G401 (cell line): ENCODE results near the gene METTL17. TPM values are rescaled to one million over a fixed set of nuclear protein-coding genes. Genes with fewer than 3 reads are reported as not detected.
"Not testable (repeated sequence)": the region's sequence is repeated elsewhere in the genome, so short reads cannot be mapped to it uniquely, and the experiment has no call there.

Experiments used
- DNase-seq: peaks from one replicate; pipeline ENCODE4 v3.0.0-alpha.2; 2015; ENCODE audit warnings: low spot score
- in situ Hi-C: cut with HindIII; loops from 2 replicates; pipeline ENCODE4 v1.10.0; 2016; ENCODE audit warnings: low sequenced_read_pairs, mixed read lengths
- total RNA-seq: library from RNA; depleted of rRNA; stranded (reverse); fragments of >200 nt; shearing (Covaris generic); gene quantifications from 2 replicates; pipeline ENCODE4 v1.2.3, GENCODE V29; 2014; rRNA removed

The METTL17 gene
- total RNA-seq, 1 experiment from 2014 or later: 157 TPM

DNA sequence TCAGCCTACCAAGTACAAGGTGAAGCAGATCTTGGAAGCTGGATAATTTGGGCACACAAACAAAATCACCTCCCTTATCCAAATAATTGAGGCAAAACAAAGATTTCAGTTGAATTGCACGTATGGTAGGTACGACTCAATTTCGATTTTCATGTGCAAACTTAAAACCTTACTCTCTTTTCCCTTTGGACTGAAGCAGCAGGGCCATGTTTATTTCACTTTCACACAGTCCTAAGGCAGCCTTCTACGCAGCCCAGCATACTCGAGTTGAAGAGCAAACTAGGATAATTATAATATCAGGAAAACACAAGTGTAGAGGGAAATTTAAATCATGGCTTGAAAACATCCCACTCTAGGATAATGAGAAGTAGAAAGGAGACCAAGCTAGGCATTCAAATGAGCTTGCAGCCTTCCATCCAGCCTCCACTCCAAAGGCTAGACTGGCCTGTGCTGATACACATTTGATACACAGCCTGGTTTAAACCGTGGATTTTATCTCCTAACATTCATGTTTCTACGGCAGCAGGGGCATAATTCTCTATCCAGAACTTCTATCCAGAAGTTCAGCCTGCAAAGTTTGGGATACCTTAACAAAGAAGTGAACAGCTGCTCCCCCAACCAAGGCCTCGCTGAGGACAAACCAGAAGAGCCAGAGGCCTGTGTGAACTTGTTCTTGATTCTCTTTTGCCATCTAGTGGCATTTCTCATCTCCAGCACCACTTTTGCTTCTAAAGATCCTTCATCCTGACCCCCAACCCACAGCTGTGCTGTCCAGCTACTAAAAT lies 50.0 kb downstream of the METTL17 start:
- in situ Hi-C loops: no loop called here
- peak; percentile 52 for DNase-seq

DNA sequence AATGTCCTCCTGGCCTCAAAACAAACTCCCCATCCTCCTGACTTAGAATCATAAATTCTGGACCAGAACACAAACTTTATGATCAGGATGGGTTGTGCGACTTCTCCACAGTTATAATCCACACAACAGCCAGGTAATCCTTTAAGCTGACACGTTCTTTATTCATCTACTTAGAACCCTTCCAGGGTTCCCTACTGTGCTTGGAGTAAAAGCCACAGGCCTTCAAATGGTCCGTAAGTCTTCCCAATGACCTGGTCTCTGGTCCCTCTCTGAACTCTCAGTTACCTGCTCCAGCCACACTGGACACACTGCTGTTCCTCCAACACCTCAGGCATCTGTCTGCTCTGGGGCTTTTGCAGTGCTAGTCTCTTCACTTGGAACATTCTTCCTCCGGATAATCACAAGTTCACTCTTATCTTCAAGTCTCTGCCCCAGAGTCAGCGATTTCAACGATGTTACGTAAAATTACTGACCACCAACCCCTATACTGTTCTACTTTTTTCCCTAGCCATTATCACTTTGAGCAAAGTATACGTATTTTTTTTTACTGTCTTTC lies 50.7 kb downstream of the METTL17 start:
- in situ Hi-C loops: no loop called here
- DNase-seq: no peak

DNA sequence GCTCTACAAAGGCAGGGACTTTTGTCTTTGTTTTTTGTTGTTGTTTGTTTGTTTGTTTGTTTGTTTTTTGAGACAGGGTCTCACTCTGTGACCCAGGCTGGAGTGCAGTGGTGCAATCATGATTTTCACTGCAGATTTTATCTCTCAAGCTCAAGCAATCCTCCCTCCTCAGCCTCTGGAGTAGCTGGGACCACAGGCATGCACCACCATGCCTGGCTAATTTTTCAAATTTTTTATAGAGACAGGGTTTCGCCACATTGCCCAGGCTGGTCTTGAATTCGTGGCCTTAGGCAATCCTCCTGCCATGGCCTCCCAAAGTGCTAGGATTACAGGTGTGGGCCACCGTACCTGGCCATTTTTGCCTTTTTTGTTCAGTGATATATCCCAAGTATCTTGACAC lies 51.2 kb downstream of the METTL17 start:
- DNase-seq, in situ Hi-C loops: not testable (repeated sequence)

DNA sequence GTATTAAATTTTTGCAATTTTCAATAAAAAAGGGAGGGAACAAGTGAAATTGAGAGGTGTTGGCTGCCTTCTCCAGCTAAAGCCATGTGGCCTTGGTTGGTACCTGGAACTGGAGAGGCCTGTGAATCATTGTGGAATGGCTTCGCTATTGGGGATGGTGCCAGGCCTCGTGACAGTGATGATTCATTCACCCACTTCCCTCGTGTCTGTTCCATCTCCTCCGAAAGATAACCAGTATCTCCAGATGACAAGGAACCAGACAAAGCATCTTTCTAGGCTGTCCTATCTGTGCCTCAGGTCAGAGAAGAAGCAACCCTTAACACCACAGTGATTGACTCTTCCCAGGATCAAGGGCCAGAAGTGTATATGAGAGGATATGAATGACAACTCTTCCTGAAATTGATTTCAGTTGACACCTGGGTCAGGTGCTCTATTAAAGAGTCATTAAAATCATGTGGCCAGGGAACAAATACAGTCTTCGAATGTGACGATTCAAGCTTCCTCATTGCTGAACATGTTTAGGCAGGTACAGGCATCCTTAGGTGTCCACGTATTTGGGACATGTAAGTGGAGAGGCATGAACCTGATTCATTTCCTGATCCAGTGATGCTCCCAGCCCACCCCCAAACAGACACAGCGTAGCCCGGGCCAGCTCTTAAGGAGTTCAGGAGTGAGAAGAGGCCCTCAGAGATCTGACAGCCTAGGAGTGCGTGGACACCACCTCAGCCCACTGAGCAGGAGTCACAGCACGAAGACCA lies 52.1 kb downstream of the METTL17 start, which contains the start of gene RNASE7:
TSS of gene RNASE7 (plus strand) at position 687 of the 758 bp plus-strand sequence. CDS start 631 bp downstream, outside the sequence.
- no peak for DNase-seq
- in situ Hi-C loops: no loop called here

DNA sequence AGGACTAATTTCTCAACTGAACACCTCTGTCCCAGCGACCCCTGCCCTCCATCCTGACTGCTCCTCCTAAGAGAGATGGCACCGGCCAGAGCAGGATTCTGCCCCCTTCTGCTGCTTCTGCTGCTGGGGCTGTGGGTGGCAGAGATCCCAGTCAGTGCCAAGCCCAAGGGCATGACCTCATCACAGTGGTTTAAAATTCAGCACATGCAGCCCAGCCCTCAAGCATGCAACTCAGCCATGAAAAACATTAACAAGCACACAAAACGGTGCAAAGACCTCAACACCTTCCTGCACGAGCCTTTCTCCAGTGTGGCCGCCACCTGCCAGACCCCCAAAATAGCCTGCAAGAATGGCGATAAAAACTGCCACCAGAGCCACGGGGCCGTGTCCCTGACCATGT lies 53.1 kb downstream of the METTL17 start:
- DNase-seq: no peak
- in situ Hi-C loops: no loop called here

- no peak for DNase-seq
- in situ Hi-C loops: no loop called here
Measured at GRCh38 chr14:21043387-21043973, 53.7 kb downstream of the METTL17 start.

GRCh38 chr14:21043974-21044618 lies 54.3 kb downstream of the METTL17 start:
- no peak for DNase-seq
- in situ Hi-C loops: no loop called here

Other genes starting within 250 kb of the METTL17 start
- gene EDDM3A, start 244.1 kb upstream of the METTL17 start, total RNA-seq: not detected in 2 replicates
- not detected in 2 replicates for gene EDDM3B, start 221.6 kb upstream of the METTL17 start, total RNA-seq
- not detected in 2 replicates for gene RNASE6, start 208.7 kb upstream of the METTL17 start, total RNA-seq
- gene RNASE1, start 187.1 kb upstream of the METTL17 start, total RNA-seq: 0.85 TPM in 1 of 2 replicates, not detected in the other
- not detected in 2 replicates for gene RNASE3, start 98.6 kb upstream of the METTL17 start, total RNA-seq
- not detected in 2 replicates for gene RNASE2, start 34.5 kb upstream of the METTL17 start, total RNA-seq
- gene SLC39A2, start 9.3 kb downstream of the METTL17 start, total RNA-seq: not detected in 2 replicates
- 28.6 and 40.4 TPM in 2 replicates for gene NDRG2, start 35.1 kb downstream of the METTL17 start, total RNA-seq
- not detected in 2 replicates for gene TPPP2, start 40.2 kb downstream of the METTL17 start, total RNA-seq
- gene RNASE13, start 44.8 kb downstream of the METTL17 start, total RNA-seq: not detected in 2 replicates
- not detected in 2 replicates for gene RNASE7, start 52.4 kb downstream of the METTL17 start, total RNA-seq
- not detected in 2 replicates for gene RNASE8, start 67.8 kb downstream of the METTL17 start, total RNA-seq
- gene ARHGEF40, start 80.3 kb downstream of the METTL17 start, total RNA-seq: 48.6 and 50.3 TPM in 2 replicates
- gene ZNF219, start 108.7 kb downstream of the METTL17 start, total RNA-seq: 29.4 and 45.8 TPM in 2 replicates
- gene TMEM253, start 111.1 kb downstream of the METTL17 start, total RNA-seq: not detected in 2 replicates
- 0.71 TPM in 1 of 2 replicates, not detected in the other for gene OR5AU1, start 166.1 kb downstream of the METTL17 start, total RNA-seq